GM08714 (cell line): ENCODE results near the gene TRA2B.

Experiments used
- H3K4me3 ChIP-seq: fragments of 200-500 bp; sonication (Bioruptor generic); 2 replicates; pipeline ENCODE4 v1.5.1; 2014; ENCODE audit warnings: mild to moderate bottlenecking, low read length, inconsistent platforms
- ZNF274 ChIP-seq: IDR thresholded peaks from 2 replicates; pipeline ENCODE4 v1.6.1; 2012; ENCODE audit warnings: mild to moderate bottlenecking, low read depth, low read length

The TRA2B gene

GRCh38 chr3:185936814-185937688 is 763 bp downstream of the TRA2B start:
- H3K4me3 ChIP-seq = peak overlapping the region; percentile 89
- no peak for TF ChIP-seq ZNF274

DNA sequence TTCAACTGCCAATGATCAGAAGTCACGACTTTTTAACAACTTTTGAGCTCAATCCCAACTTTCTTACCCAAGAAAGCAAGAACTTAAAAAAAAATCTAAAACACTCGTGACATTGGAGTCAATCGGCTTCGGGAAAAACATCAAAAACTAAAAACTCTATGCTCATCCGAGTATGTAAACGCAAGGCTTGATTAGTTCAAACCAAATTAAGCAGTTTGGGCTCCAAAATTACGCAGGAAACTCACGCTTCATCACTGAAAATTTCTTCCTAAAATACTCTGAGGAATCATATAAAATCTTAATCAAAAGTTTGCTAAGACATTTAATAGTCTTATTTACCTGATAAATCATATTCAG is 1.6 kb downstream of the TRA2B start:
- peak overlapping the region; percentile 89; the same call in 1 of the 2 replicates for H3K4me3 ChIP-seq
- no peak for TF ChIP-seq ZNF274

- TF ChIP-seq ZNF274 = no peak
- H3K4me3 ChIP-seq = peak overlapping the region; percentile 89
These were observed 2.1 kb downstream of the TRA2B start for GRCh38 chr3:185935465-185936272.

DNA sequence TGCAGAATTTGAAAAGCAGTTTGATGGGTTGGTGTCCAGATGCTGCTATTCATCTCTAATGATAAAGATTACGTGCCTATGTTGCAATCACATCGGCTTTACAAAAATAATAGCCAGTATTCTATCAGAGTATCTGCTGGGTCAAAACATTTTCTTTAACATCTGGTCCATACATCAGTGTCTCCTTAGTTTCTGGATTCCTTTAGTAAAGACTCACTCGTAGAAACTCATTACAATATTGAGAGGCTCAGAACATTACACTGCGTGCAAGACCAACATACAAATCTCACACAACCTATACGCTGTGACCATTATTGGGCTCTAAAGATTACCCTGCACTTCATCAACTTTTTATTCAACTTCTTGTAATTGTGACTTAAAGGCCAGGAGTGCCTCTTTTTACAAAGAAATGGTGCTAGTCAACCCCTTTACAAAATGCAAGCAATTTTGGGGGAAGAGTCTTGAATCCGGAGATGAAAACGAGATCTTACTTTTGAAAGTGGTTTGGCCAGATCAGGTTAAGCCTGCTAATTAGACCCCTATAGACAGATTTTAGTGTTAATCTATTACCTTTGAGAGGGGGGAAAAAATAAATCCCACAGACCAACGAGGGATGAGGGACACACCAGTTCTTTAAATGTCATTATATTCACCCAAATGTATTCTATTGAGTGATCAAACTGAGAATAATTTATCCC is 2.9 kb downstream of the TRA2B start:
- no peak for TF ChIP-seq ZNF274
- peak overlapping the region; percentile 89 for H3K4me3 ChIP-seq

GRCh38 chr3:185934174-185934557 is 3.6 kb downstream of the TRA2B start:
- TF ChIP-seq ZNF274 = no peak
- peak overlapping the region; percentile 89; the same call in 1 of the 2 replicates for H3K4me3 ChIP-seq

DNA sequence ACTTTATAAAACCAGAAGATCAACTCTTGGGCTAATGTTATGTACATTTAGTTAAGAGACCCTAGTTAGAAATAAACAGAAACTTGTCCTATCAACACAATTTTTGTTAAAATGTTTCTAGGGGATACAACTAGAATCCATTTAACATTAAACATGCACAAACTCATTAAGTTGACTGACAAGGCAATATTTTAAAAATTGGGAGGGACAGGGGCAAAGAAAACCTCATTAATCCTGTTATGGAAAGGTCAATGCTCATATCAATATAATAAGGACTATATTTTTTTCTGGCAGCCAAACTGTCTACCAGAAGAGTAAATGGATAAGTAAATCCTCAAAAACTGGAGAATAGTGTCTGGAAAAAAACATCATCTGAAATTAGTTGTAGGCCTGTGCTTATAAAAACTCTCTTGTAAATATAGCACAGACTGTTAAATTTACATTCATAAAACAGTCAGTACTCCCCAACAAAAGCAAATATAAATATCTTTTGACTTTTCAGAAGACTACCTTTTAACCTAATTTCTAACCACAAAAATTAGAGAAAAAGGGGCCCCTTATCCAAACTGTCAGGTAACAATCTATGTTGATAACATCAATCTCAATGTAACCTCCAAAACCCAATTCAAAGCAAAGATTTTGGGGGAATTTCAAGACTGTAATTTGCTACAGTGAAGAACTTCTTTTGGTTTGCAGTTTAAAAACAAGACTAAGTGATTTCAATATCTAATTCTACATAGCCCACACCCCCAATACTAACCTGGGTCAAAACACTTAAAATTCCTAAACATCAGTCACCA is 4.2 kb downstream of the TRA2B start:
- TF ChIP-seq ZNF274 = no peak
- peak overlapping the region; percentile 89; the same call in 1 of the 2 replicates for H3K4me3 ChIP-seq

DNA sequence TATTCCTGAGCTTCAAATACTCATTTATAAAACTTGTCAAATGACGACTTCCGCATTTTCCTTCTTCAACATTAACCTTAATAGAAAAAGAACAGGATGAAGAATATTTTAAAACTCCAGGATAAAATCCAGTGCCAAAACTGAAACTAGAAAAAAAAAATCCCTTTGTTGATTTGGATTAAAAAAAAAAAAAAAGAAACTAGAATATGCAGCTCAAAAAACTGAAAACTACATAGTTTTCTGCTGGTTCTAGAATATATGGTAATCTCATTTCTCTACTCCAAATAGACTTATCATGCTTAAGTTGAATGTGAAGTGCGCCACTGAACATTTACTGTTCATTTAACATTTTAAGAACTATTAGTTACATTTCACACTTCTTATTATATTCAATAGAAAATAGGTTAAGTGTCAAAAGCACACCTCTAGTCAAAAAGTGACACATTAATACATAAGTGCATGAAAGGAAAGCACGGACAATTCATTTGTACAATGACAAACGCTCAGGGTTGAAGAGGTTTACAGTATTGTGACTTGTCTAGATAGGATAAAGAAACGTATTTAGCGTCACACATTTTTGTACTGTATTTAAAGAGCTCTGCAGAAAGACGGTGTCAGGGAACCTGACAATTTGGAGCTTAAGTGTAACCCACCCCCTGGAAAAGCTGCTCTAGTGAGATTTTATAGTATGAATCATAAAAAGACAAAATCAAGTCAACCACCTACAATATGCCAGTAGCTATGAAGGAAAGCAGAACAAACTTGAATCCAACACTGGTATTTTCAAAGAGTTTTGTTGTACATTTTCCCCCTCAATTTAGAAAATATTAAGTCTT is 5.8 kb downstream of the TRA2B start:
- TF ChIP-seq ZNF274 = no peak
- H3K4me3 ChIP-seq = peak overlapping the region; percentile 89; the same call in 1 of the 2 replicates

- no peak for TF ChIP-seq ZNF274
- peak overlapping the region; percentile 89 for H3K4me3 ChIP-seq
These were observed 7.3 kb downstream of the TRA2B start for GRCh38 chr3:185930393-185931107.

GRCh38 chr3:185929192-185930151 is 8.3 kb downstream of the TRA2B start:
- TF ChIP-seq ZNF274 = no peak
- peak overlapping the region; percentile 68 for H3K4me3 ChIP-seq

GRCh38 chr3:185928496-185928895 is 9.3 kb downstream of the TRA2B start:
- peak overlapping the region; percentile 45; the same call in 1 of the 2 replicates for H3K4me3 ChIP-seq
- TF ChIP-seq ZNF274 = no peak

DNA sequence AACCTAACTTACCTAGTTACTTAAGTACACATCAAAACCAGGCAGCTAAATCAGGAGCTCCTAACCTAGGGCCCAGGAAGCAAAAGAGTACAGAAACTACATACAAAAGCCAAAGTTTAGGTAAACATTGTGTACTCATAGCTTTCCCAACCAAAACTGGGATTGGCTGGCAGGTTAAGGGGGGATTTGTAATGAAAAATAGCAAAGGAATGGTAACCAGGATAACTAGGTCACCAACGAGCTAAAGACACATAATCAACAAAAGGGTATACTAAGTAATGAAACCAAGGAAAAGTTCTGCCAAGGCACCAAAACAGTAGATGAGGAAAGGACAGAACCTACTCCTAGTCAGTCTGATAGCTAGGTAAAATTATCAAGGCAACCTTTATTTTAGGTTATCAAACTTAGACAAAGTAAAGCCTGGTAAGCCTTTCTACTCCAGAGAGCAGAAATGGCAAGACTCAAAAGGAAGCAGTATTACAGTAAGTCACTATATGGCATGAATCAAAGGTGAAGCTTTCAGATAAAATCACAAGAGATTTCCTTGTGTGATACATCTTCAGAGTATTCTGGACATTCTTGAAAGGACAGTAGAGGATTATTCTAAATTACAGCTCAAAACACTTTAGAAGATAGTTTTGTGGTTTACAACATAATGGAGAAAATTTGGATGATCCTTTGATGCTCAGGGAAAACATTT is 10.2 kb downstream of the TRA2B start:
- no peak overlapping the region for H3K4me3 ChIP-seq

More for the DNA sequence above, 10.2 kb downstream of the TRA2B start:
- TF ChIP-seq ZNF274 = no peak
